Measurements from ENCODE around the gene ANKRD24.
"Not testable (repeated sequence)": the region's sequence is repeated elsewhere in the genome, so short reads cannot be mapped to it uniquely, and the experiment has no call there.

Gene ANKRD24

DNA sequence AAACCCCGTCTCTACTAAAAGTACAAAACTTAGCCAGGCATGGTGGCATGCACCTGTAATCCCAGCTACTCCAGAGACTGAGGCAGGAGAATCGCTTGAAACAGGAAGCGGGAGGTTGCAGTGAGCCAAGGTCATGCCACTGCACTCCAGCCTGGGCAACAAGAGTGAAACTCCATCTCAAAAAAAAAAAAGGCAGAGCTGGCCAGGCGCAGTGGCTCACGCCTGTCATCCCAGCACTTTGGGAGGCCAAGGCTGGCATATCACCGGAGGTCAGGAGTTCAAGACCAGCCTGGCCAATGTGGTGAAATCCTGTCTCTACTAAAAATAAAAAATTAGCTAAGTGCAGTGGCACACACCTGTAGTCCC lies 91.8 kb downstream of the ANKRD24 start:
- H3K4me3 Mint-ChIP-seq; H3K4me1 Mint-ChIP-seq (ENCODE audit: low read depth); H3K36me3 Mint-ChIP-seq (ENCODE audit: low read depth); H3K9me3 Mint-ChIP-seq; H3K27ac Mint-ChIP-seq: not testable (repeated sequence)
- H3K27me3 Mint-ChIP-seq (ENCODE audit: low read depth) = peaks cover 17% of the 10 kb centered on the region

Data from T-helper 1 cell treated with Interleukin-12 subunit alpha and Interleukin-12 subunit beta and Interleukin-4 antibody, amounts not matched to agents 30 μg/mL and 1 μg/mL, for 36 hours (primary cell).